Measurements from ENCODE around the gene ISG15. TPM values are rescaled to one million over a fixed set of nuclear protein-coding genes. Genes with fewer than 3 reads are reported as not detected.

The ISG15 gene
- total and polyA plus RNA-seq, 2 of the 13 experiments (the other 11 are each of a cell fraction or from before 2014, with no cell fraction given), result 42.1 to 54.9 TPM

DNA sequence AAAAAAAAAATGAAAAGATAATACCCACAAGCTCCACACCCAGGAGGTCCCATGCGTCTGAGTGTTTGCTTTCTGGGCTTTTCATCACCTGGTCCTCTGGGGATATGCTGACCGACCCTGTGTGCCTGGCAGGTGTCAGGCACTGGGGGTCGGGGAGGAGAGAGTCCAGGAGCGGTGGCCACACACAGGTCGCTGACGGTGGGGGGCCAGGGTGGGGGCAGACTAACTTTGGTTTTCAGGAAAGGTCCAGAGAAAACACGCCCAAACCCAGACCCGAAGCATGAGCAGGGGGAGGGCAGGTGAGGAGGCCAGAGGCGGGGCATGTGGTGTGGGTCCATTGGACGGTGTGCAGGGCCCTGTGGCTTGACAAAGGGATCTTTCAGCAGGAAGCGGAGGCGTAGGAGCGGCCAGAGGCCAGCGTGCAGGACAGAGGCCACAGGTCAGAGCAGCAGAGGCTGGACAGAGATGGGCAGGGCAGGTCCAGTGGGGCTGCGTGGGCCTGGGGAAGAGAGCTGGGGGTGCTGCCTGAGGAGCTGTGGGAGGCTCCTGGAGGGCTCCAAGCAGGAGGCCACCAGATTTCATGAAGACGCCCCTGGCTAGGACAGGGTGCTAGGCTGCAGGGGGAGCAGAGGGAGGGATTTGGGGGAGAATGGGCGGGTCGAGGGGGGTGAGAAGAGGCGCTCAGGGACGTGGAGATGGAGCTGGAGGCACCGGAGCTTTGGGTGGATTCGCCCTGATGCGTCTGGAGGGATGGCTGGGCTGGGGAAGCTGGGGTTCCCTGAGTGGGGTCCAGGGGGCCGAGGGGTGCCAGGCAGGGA is 45.0 kb downstream of the ISG15 start:
- H3K79me2 ChIP-seq (ENCODE audit: insufficient read depth, low read length), result no peaks in the 10 kb centered on the region
- H3K9me3 ChIP-seq (ENCODE audit: low read length), result no peaks in the 10 kb centered on the region
- peaks cover 11% of the 10 kb centered on the region in 2 experiments; a peak in 3 of 5 replicates for H3K36me3 ChIP-seq (replicated peaks in 1 of 2; ENCODE audit: control insufficient read depth in 1 of 2, insufficient read depth in 2 of 2, low read length in 2 of 2)
- no peaks in the 10 kb centered on the region for H3K27me3 ChIP-seq (ENCODE audit: control insufficient read depth in 1 of 2, insufficient read depth in 2 of 2, low read length in 2 of 2)
- peak overlapping the region; percentile 72 for H3K9ac ChIP-seq (ENCODE audit: insufficient read depth, low read depth, low read length)
- in situ Hi-C loops (cut with HindIII; ENCODE audit: extremely low pct_ligation_motif_present, low pct_unique_long_range_greater_than_20kb), result loop anchor here (5.0 kb wide), 1 partner anchor 36 kb away; the partner anchor contains the start of gene AGRN
- peak overlapping the region; percentile 95 for H3K4me2 ChIP-seq (ENCODE audit: low read depth, low read length)
- WGBS (ENCODE audit: low lambda C conversion rate), result 2% methylated on average over 22 of the region's 24 CpGs
- BruUV-seq (replicated peaks), result no TSS peak
- H3K4me1 ChIP-seq (ENCODE audit: insufficient read depth, low read length), result peaks cover 32% of the 10 kb centered on the region
- no peak overlapping the region for H2AFZ ChIP-seq (ENCODE audit: low read length)
- ATAC-seq (peak; percentile 88), FAIRE-seq (peak; percentile 86), DNase-seq (ENCODE audit: low spot score) (peak; percentile 82)
- CTCF ChIA-PET (ENCODE audit: low intra/inter-chr PET ratio, low total read pairs), result no interaction called here
- intact Hi-C loops (cut with micrococcal nuclease; ENCODE audit: unreplicated experiment), result loop anchor here (5.0 kb wide), 1 partner anchor 46 kb away; the partner anchor contains the start of gene ISG15
- peak overlapping the region; percentile 63 for H3K27ac ChIP-seq (ENCODE audit: extremely low read length, insufficient read depth, low read length)
- peak overlapping the region; percentile 77 to 96 (median 87) for H3K4me3 ChIP-seq (replicated peaks in 1 of 3; ENCODE audit: insufficient read depth in 1 of 3, low read depth in 2 of 3, low read length in 3 of 3)
- no peaks in the 10 kb centered on the region for H4K20me1 ChIP-seq (ENCODE audit: insufficient read depth, low read length)
- POLR2A ChIA-PET, result interaction anchor here (0.8 to 3.1 kb wide), 10 partner anchors 9 to 215 kb away, joined by 3 to 20 read pairs (median 4); partner anchors contain the start of genes ISG15, PLEKHN1 and UBE2J2
- TF ChIP-seq ETV6 (CRISPR knock-in tag; conservative IDR thresholded peaks at IDR 0.05) (no peak), ZNF678 (CRISPR knock-in tag; IDR thresholded peaks at IDR 0.05) (no peak), KDM2A (CRISPR knock-in tag; IDR thresholded peaks at IDR 0.05; ENCODE audit: borderline replicate concordance, low read depth) (peak; percentile 67; the same call in 1 of the 2 replicates), ZNF567 (CRISPR knock-in tag; IDR thresholded peaks at IDR 0.05; ENCODE audit: borderline replicate concordance) (peak; percentile 91; the same call in 1 of the 2 replicates), ZNF430 (CRISPR knock-in tag; IDR thresholded peaks at IDR 0.05) (no peak; the same call in 1 of the 2 replicates), TBL1XR1 (IDR thresholded peaks at IDR 0.05; ENCODE audit: borderline replicate concordance, low read length, partially characterized antibody) (no peak), NFRKB (IDR thresholded peaks at IDR 0.05) (no peak), SRSF4 (IDR thresholded peaks at IDR 0.05; ENCODE audit: low read depth, low read length, poor library complexity, severe bottlenecking) (no peak), GLI4 (CRISPR knock-in tag; IDR thresholded peaks at IDR 0.05; ENCODE audit: borderline replicate concordance) (peak; percentile 81; the same call in 1 of the 2 replicates), TAF1 (CRISPR knock-in tag; IDR thresholded peaks at IDR 0.05) (peak; percentile 68), SP5 (CRISPR knock-in tag; IDR thresholded peaks at IDR 0.05; ENCODE audit: borderline replicate concordance, low read depth) (peak; percentile 91), ARID2 (CRISPR knock-in tag; IDR thresholded peaks at IDR 0.05; ENCODE audit: borderline replicate concordance) (no peak), NFKB2 (CRISPR knock-in tag; IDR thresholded peaks at IDR 0.05; ENCODE audit: borderline replicate concordance) (no peak), EED (CRISPR knock-in tag; IDR thresholded peaks at IDR 0.05) (no peak), IRF2 (CRISPR knock-in tag; IDR thresholded peaks at IDR 0.05) (no peak), RXRB (CRISPR knock-in tag; IDR thresholded peaks at IDR 0.05; ENCODE audit: borderline replicate concordance) (peak; percentile 40; the same call in 1 of the 2 replicates)
- TF ChIP-seq, protein P1, sequence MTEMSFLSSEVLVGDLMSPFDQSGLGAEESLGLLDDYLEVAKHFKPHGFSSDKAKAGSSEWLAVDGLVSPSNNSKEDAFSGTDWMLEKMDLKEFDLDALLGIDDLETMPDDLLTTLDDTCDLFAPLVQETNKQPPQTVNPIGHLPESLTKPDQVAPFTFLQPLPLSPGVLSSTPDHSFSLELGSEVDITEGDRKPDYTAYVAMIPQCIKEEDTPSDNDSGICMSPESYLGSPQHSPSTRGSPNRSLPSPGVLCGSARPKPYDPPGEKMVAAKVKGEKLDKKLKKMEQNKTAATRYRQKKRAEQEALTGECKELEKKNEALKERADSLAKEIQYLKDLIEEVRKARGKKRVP (CRISPR knock-in tag; IDR thresholded peaks at IDR 0.05), result no peak
- TF ChIP-seq, protein P2, sequence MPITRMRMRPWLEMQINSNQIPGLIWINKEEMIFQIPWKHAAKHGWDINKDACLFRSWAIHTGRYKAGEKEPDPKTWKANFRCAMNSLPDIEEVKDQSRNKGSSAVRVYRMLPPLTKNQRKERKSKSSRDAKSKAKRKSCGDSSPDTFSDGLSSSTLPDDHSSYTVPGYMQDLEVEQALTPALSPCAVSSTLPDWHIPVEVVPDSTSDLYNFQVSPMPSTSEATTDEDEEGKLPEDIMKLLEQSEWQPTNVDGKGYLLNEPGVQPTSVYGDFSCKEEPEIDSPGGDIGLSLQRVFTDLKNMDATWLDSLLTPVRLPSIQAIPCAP (CRISPR knock-in tag; IDR thresholded peaks at IDR 0.05; ENCODE audit: low read depth), result no peak
- TF ChIP-seq, protein P3, sequence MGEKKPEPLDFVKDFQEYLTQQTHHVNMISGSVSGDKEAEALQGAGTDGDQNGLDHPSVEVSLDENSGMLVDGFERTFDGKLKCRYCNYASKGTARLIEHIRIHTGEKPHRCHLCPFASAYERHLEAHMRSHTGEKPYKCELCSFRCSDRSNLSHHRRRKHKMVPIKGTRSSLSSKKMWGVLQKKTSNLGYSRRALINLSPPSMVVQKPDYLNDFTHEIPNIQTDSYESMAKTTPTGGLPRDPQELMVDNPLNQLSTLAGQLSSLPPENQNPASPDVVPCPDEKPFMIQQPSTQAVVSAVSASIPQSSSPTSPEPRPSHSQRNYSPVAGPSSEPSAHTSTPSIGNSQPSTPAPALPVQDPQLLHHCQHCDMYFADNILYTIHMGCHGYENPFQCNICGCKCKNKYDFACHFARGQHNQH (CRISPR knock-in tag; IDR thresholded peaks at IDR 0.05), result 0 out of 2 replicates have a peak, but pooled peaks have one; percentile 6
- TF ChIP-seq, protein P4, sequence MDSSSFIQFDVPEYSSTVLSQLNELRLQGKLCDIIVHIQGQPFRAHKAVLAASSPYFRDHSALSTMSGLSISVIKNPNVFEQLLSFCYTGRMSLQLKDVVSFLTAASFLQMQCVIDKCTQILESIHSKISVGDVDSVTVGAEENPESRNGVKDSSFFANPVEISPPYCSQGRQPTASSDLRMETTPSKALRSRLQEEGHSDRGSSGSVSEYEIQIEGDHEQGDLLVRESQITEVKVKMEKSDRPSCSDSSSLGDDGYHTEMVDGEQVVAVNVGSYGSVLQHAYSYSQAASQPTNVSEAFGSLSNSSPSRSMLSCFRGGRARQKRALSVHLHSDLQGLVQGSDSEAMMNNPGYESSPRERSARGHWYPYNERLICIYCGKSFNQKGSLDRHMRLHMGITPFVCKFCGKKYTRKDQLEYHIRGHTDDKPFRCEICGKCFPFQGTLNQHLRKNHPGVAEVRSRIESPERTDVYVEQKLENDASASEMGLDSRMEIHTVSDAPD (CRISPR knock-in tag; IDR thresholded peaks at IDR 0.05), result no peak

Measured in HepG2 (cell line).